Caco-2 (cell line): Measurements from ENCODE around the gene TMEM63C. TPM values are rescaled to one million over a fixed set of nuclear protein-coding genes. Genes with fewer than 3 reads are reported as not detected.

ENCODE experiments used
- BruUV-seq: library from RNA; stranded (reverse); fragments of 400-500 nt; replicated peaks from 2 replicates; lab custom pipeline; 2021; lab: Mats Ljungman, UMichigan
- CTCF ChIA-PET: fragments of 300-600 bp; sonication (Branson Sonifier 250); formaldehyde crosslinking; loops from one replicate; lab custom pipeline; 2022; ENCODE audit warnings: antibody characterized with exemption; lab: Charles Lee
- POLR2A ChIA-PET: fragments of 300-600 bp; sonication (Branson Sonifier 250); formaldehyde crosslinking; loops from one replicate; lab custom pipeline; 2022; ENCODE audit warnings: antibody characterized with exemption; lab: Charles Lee
- DNase-seq, 2 experiments: peaks; one replicate each; pipeline versions ENCODE4 v3.0.0 to v3.0.0-alpha.2; 2020 to 2022
- H3K27me3 ChIP-seq: replicated peaks from 2 replicates; pipeline ENCODE4 v1.6.0; 2011; ENCODE audit warnings: low read length; ENCODE audit not compliant: control insufficient read depth, insufficient read depth
- H3K36me3 ChIP-seq: 2 replicates; pipeline ENCODE4 v1.5.1; 2011; ENCODE audit warnings: low read length; ENCODE audit not compliant: control insufficient read depth, insufficient read depth
- H3K4me1 ChIP-seq: fragments of 250-450 bp; sonication (Bioruptor Pico); 2 replicates; pipeline ENCODE4 v1.5.1; 2020; ENCODE audit warnings: mild to moderate bottlenecking
- H3K4me3 ChIP-seq: 2 replicates; pipeline ENCODE4 v1.5.1; 2011; ENCODE audit warnings: low read depth, mild to moderate bottlenecking, control low read depth, low read length
- H3K9me3 ChIP-seq: fragments of 250-450 bp; sonication (Bioruptor Pico); 2 replicates; pipeline ENCODE4 v1.5.1; 2020; ENCODE audit warnings: mild to moderate bottlenecking, moderate library complexity
- H3K27ac Mint-ChIP-seq: one replicate; pipeline ENCODE4 v1.8.0; 2022; ENCODE audit warnings: mixed read lengths; ENCODE audit not compliant: unreplicated experiment
- H3K27me3 Mint-ChIP-seq: one replicate; pipeline ENCODE4 v1.8.0; 2022; ENCODE audit warnings: mixed read lengths; ENCODE audit not compliant: insufficient read depth, unreplicated experiment
- H3K36me3 Mint-ChIP-seq: one replicate; pipeline ENCODE4 v1.8.0; 2022; ENCODE audit warnings: mild to moderate bottlenecking, mixed read lengths; ENCODE audit not compliant: insufficient read depth, unreplicated experiment
- H3K4me1 Mint-ChIP-seq: one replicate; pipeline ENCODE4 v1.8.0; 2022; ENCODE audit warnings: low read depth, mixed read lengths; ENCODE audit not compliant: unreplicated experiment
- H3K4me3 Mint-ChIP-seq: one replicate; pipeline ENCODE4 v1.8.0; 2022; ENCODE audit warnings: mild to moderate bottlenecking, moderate library complexity, mixed read lengths; ENCODE audit not compliant: unreplicated experiment
- H3K9me3 Mint-ChIP-seq: one replicate; pipeline ENCODE4 v1.8.0; 2022; ENCODE audit warnings: mixed read lengths; ENCODE audit not compliant: unreplicated experiment
- CTCF ChIP-seq, 2 experiments: fragments of 200-600 bp in 1 of 2; IDR thresholded peaks; 1 replicate in 1 of 2; 2 replicates in 1 of 2; pipeline versions ENCODE4 v1.5.1 to v1.8.0; 2011 to 2022; ENCODE audit warnings: antibody characterized with exemption in 1 of 2, control low read depth in 1 of 2, inconsistent platforms in 1 of 2, low read depth in 1 of 2, low read length in 1 of 2, mild to moderate bottlenecking in 1 of 2, moderate library complexity in 1 of 2; ENCODE audit not compliant: insufficient read depth in 1 of 2, severe bottlenecking in 1 of 2, unreplicated experiment in 1 of 2
- intact Hi-C: fragments of 100-400 bp; cut with micrococcal nuclease; formaldehyde crosslinking; loops from one replicate; pipeline ENCODE4 v1.10.0; 2022; ENCODE audit not compliant: unreplicated experiment
- total RNA-seq: library from RNA; stranded (reverse); gene quantifications from 2 replicates; pipeline ENCODE4 v1.2.3, GENCODE V29; 2022

Gene TMEM63C
- total RNA-seq, 1 experiment from 2014 or later: 1.3 TPM

- Mint-ChIP-seq H3K27ac (peak overlapping the region; percentile 67), H3K4me3 (no peak overlapping the region), H3K9me3 (no peaks in the 10 kb centered on the region), H3K27me3 (no peaks in the 10 kb centered on the region), H3K4me1 (peaks cover 24% of the 10 kb centered on the region), H3K36me3 (peaks cover 9% of the 10 kb centered on the region)
- POLR2A ChIA-PET: no interaction called here
- Histone ChIP-seq H3K36me3 (no peaks in the 10 kb centered on the region), H3K9me3 (no peaks in the 10 kb centered on the region), H3K27me3 (no peaks in the 10 kb centered on the region), H3K4me1 (peaks cover 27% of the 10 kb centered on the region), H3K4me3 (no peak overlapping the region)
- BruUV-seq: no TSS peak
- no peak for DNase-seq
- no peak for TF ChIP-seq CTCF (IDR thresholded peaks at IDR 0.05; ENCODE audit: insufficient read depth in 1 of 2, low read depth in 1 of 2, low read length in 1 of 2, severe bottlenecking in 1 of 2, unreplicated experiment in 1 of 2)
- CTCF ChIA-PET: interaction anchor here (0.7 to 5.1 kb wide), 4 partner anchors 11 to 151 kb away, joined by 3 to 66 read pairs (median 10); partner anchors contain the start of genes GSTZ1 and POMT2
- intact Hi-C loops: no loop called here
These were observed 121.3 kb downstream of the TMEM63C start for GRCh38 chr14:77302926-77303325.

GRCh38 chr14:77303417-77304156 is 122.0 kb downstream of the TMEM63C start:
- H3K27me3 Mint-ChIP-seq: no peaks in the 10 kb centered on the region
- peak overlapping the region; percentile 67 for H3K27ac Mint-ChIP-seq
- intact Hi-C loops: no loop called here
- no peaks in the 10 kb centered on the region for H3K36me3 ChIP-seq
- H3K27me3 ChIP-seq: no peaks in the 10 kb centered on the region
- ChIA-PET POLR2A (interaction anchor here (0.5 to 1.0 kb wide), 2 partner anchors 18 to 74 kb away, joined by 3 to 9 read pairs; partner anchors contain the start of gene SAMD15), CTCF (interaction anchor here (0.7 to 5.1 kb wide), 5 partner anchors 10 to 152 kb away, joined by 3 to 66 read pairs (median 9); partner anchors contain the start of genes GSTZ1, POMT2, SAMD15 and TMED8)
- H3K4me1 ChIP-seq: peaks cover 27% of the 10 kb centered on the region
- peaks cover 24% of the 10 kb centered on the region for H3K4me1 Mint-ChIP-seq
- H3K36me3 Mint-ChIP-seq: peaks cover 9% of the 10 kb centered on the region
- no peaks in the 10 kb centered on the region for H3K9me3 Mint-ChIP-seq
- no peak for DNase-seq
- TF ChIP-seq CTCF (IDR thresholded peaks at IDR 0.05; ENCODE audit: insufficient read depth in 1 of 2, low read depth in 1 of 2, low read length in 1 of 2, severe bottlenecking in 1 of 2, unreplicated experiment in 1 of 2): no peak
- H3K4me3 ChIP-seq: no peak overlapping the region
- H3K9me3 ChIP-seq: no peaks in the 10 kb centered on the region
- BruUV-seq: no TSS peak
- no peak overlapping the region for H3K4me3 Mint-ChIP-seq

GRCh38 chr14:77305696-77306095 is 124.1 kb downstream of the TMEM63C start:
- no TSS peak for BruUV-seq
- no peak overlapping the region for H3K4me3 Mint-ChIP-seq
- no peaks in the 10 kb centered on the region for H3K9me3 ChIP-seq
- H3K4me1 ChIP-seq: peaks cover 27% of the 10 kb centered on the region
- peaks cover 9% of the 10 kb centered on the region for H3K36me3 Mint-ChIP-seq
- TF ChIP-seq CTCF (IDR thresholded peaks at IDR 0.05; ENCODE audit: insufficient read depth in 1 of 2, low read depth in 1 of 2, low read length in 1 of 2, severe bottlenecking in 1 of 2, unreplicated experiment in 1 of 2): no peak
- no peaks in the 10 kb centered on the region for H3K27me3 ChIP-seq
- H3K36me3 ChIP-seq: no peaks in the 10 kb centered on the region
- no peaks in the 10 kb centered on the region for H3K9me3 Mint-ChIP-seq
- no peak for DNase-seq
- intact Hi-C loops: no loop called here
- ChIA-PET CTCF (interaction anchor here (1.0 kb wide), 1 partner anchor 9 kb away, joined by 3 read pairs; no protein-coding TSS in a partner anchor), POLR2A (no interaction called here)
- H3K27me3 Mint-ChIP-seq: no peaks in the 10 kb centered on the region
- H3K4me1 Mint-ChIP-seq: peaks cover 24% of the 10 kb centered on the region
- H3K27ac Mint-ChIP-seq: no peak overlapping the region
- no peak overlapping the region for H3K4me3 ChIP-seq
